ENCODE results near the gene HMGCS2. TPM values are rescaled to one million over a fixed set of nuclear protein-coding genes. Genes with fewer than 3 reads are reported as not detected.

Gene HMGCS2
- total RNA-seq, 2 donors from 2014 or later = 6.0 TPM; not detected in 1

GRCh38 chr1:119779869-119780356 is 11.2 kb upstream of the HMGCS2 start:
- Histone ChIP-seq H3K27me3 (no peaks in the 10 kb centered on the region), H3K27ac (peak overlapping the region; percentile 45 to 72 (median 62)), H3K36me3 (replicated peaks in 1 of 2; ENCODE audit: insufficient read depth in 1 of 2, low read depth in 2 of 2) (no peaks in the 10 kb centered on the region), H3K4me1 (peaks cover 35% of the 10 kb centered on the region), H3K9me3 (no peaks in the 10 kb centered on the region), H3K4me3 (no peak overlapping the region)
- TF ChIP-seq, protein P1, sequence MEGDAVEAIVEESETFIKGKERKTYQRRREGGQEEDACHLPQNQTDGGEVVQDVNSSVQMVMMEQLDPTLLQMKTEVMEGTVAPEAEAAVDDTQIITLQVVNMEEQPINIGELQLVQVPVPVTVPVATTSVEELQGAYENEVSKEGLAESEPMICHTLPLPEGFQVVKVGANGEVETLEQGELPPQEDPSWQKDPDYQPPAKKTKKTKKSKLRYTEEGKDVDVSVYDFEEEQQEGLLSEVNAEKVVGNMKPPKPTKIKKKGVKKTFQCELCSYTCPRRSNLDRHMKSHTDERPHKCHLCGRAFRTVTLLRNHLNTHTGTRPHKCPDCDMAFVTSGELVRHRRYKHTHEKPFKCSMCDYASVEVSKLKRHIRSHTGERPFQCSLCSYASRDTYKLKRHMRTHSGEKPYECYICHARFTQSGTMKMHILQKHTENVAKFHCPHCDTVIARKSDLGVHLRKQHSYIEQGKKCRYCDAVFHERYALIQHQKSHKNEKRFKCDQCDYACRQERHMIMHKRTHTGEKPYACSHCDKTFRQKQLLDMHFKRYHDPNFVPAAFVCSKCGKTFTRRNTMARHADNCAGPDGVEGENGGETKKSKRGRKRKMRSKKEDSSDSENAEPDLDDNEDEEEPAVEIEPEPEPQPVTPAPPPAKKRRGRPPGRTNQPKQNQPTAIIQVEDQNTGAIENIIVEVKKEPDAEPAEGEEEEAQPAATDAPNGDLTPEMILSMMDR (IDR thresholded peaks at IDR 0.05) = no peak
- no peak for TF ChIP-seq POLR2A (IDR thresholded peaks at IDR 0.05)
- DNase-seq (peak; percentile 30 to 68 (median 54)), ATAC-seq (peak; percentile 84)
- intact Hi-C loops (cut with DNase I) = no loop called here
- 4 to 14% methylated on average over 5 of the region's 5 CpGs for WGBS, 2 donors

DNA sequence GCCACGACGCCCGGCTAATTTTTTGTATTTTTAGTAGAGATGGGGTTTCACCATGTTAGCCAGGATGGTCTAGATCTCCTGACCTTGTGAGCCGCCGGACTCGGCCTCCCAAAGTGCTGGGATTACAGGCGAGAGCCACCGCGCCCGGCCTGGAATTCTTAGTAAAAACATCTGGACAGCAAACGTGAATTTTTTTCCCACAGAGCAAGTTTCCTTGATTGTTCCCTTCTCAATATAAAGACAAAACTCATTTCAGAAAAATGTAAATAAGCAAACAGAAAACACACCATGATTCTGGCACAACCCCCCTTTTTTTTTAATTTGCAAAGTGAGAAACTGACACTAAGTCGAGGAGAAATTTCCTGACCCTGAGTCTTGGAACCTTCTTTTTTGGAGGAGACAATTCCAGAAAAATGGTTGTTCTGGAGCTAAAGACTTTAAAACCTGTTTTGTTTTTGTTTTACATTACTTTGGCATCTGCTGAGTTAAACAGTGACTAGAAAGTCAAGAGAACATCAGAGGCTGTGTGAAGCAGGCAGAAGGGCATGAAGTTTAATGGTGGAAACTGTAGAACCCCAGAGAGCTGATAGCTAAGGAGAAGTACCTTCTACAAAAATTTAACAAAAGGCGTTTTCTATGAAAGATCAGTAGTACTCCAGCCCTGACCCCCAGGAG is 10.3 kb upstream of the HMGCS2 start:
- Histone ChIP-seq H3K4me3 (no peak overlapping the region), H3K4me1 (peaks cover 37% of the 10 kb centered on the region), H3K27me3 (no peaks in the 10 kb centered on the region), H3K36me3 (replicated peaks in 1 of 2; ENCODE audit: insufficient read depth in 1 of 2, low read depth in 2 of 2) (no peaks in the 10 kb centered on the region), H3K27ac (peak overlapping the region in 3 of 4 donors; percentile 45 to 72 (median 67)), H3K9me3 (no peaks in the 10 kb centered on the region)
- intact Hi-C loops (cut with DNase I) = no loop called here
- DNase-seq (no peak), ATAC-seq (no peak)
- WGBS, 2 donors = 87 to 91% methylated on average over 13 of the region's 13 CpGs
- TF ChIP-seq POLR2A (IDR thresholded peaks at IDR 0.05) = no peak
- TF ChIP-seq, protein P1 (IDR thresholded peaks at IDR 0.05) = no peak

DNA sequence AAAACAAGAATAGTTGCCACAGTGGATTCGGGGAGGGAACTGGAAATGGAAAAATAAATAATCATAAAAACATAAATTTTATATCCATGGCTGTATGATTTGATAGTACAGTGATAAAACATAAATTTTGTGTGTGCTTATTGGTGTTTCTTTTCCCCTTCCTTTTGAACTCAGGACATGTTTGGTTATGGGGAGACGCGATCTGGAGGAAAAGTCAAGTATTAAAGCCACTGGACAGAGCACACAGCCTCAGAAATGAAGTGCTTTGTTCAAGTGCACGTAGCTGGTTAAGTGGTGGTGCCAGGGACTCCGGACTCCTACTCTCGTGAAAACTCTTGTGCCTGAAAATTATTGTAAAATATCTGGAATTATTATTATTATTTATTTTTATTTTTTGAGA is 9.7 kb upstream of the HMGCS2 start:
- Histone ChIP-seq H3K9me3 (no peaks in the 10 kb centered on the region), H3K4me1 (peaks cover 41% of the 10 kb centered on the region), H3K4me3 (no peak overlapping the region), H3K27me3 (no peaks in the 10 kb centered on the region), H3K36me3 (replicated peaks in 1 of 2; ENCODE audit: insufficient read depth in 1 of 2, low read depth in 2 of 2) (no peaks in the 10 kb centered on the region), H3K27ac (no peak overlapping the region)
- intact Hi-C loops (cut with DNase I) = no loop called here
- DNase-seq = no peak
- TF ChIP-seq, protein P1 (IDR thresholded peaks at IDR 0.05) = no peak
- TF ChIP-seq POLR2A (IDR thresholded peaks at IDR 0.05) = no peak
- no peak for ATAC-seq
- WGBS, 2 donors = 87 to 92% methylated on average over 6 of the region's 6 CpGs

DNA sequence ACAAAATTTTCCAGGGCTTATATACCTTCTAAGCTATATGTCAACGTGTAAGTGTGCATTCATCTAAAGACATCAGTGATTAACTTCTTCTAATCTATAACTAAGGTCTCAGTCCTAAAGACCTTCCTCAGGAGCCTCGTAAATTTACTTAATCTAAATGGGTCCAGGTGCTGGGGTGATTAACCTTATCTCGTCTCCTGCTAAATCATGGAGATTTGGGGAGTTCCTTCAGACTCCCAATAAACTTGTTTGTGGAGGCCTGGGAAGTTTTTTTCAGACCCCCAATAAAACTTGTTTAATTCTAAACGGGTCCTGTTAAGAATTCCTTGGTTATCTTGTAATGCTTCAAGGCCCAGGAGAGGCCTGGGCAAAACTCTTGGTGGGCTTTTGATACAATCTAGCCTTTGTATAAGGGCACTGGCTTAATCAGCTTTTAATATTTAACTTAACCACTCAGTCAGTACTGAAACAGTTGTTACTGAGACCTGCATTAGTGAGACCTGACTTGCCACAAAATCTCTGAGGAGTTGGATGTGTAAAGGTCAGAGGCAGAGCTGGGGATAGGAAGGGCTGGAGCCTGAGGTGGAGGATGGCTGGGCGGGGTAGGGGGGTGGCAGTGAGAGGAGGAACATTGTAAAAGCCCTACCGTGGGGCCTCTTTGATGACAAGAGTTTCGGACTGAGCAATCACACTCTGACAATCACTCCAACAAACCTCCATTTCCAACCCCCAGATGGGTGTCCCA is 6.2 kb upstream of the HMGCS2 start:
- DNase-seq (no peak), ATAC-seq (no peak)
- Histone ChIP-seq H3K36me3 (replicated peaks in 1 of 2; ENCODE audit: insufficient read depth in 1 of 2, low read depth in 2 of 2) (no peaks in the 10 kb centered on the region), H3K27me3 (no peaks in the 10 kb centered on the region), H3K9me3 (no peaks in the 10 kb centered on the region), H3K27ac (peak overlapping the region in 3 of 4 donors; percentile 40 to 50 (median 47)), H3K4me1 (peaks cover 43% of the 10 kb centered on the region), H3K4me3 (no peak overlapping the region)
- WGBS, 2 donors = 37 to 38% methylated on average over 7 of the region's 7 CpGs
- no peak for TF ChIP-seq POLR2A (IDR thresholded peaks at IDR 0.05)
- TF ChIP-seq, protein P1 (IDR thresholded peaks at IDR 0.05) = no peak
- intact Hi-C loops (cut with DNase I) = no loop called here

All from body of pancreas (tissue), 4 donors.